ENCODE measurements around the gene SLC29A3.

DNA sequence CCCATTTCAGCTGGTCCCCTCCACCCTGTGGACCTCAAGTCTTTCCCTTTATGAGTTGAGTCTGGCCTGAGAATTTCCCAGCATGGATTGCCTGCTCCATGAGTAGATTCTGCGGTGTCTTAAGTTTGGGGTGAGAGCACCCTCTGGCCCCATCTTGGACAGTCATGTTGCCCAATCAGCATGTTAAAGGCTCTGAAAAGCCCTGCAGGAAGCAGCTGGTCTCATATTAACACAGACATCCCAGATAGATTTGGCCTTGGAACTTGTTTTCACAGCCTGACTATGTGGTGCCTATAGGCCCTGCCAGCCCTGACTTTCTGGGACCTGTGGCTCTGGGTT is 15.5 kb upstream of the SLC29A3 start:
- TF ChIP-seq SIN3A (IDR thresholded peaks at IDR 0.05; ENCODE audit: low read depth, low read length) (no peak), POLR2A (IDR thresholded peaks at IDR 0.05; ENCODE audit: low read depth, low read length) (no peak)

Measured in GM12878 (cell line).